Measurements from ENCODE around the gene RASD2. TPM values are rescaled to one million over a fixed set of nuclear protein-coding genes. Genes with fewer than 3 reads are reported as not detected.

The RASD2 gene
- total RNA-seq, 1 experiment from 2014 or later, result 0.23 TPM

DNA sequence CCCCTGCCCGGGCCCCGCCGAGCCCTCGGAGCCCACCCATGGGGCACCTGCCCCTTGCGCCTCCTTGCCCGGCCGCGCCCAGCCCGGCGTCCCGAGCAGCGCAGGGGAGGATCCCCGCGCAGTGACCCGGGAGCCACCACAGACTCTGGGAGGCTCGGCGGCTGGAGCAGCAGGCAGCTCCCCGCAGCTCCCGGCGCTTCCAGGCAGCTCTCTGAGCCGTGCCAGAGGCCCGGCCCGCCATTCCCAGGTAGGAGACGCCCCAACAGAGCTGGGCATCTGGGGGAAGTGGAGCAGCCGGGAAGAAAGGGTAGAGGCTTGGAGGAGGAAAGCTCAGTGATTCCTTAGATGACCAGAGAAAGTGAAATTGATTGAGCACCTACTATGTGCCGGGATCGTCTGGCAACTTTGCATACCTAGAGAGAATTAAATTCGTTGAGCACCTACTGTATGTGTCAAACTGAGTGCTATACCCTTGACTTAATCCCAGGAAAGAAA is 670 bp downstream of the RASD2 start:
- DNase-seq (ENCODE audit: low read depth), result no peak

- no peak for DNase-seq (ENCODE audit: low read depth)
Observed at GRCh38 chr22:35542157-35542938, 1.7 kb downstream of the RASD2 start.

- no peak for DNase-seq (ENCODE audit: low read depth)
Observed at GRCh38 chr22:35542939-35543516, 2.4 kb downstream of the RASD2 start.

DNA sequence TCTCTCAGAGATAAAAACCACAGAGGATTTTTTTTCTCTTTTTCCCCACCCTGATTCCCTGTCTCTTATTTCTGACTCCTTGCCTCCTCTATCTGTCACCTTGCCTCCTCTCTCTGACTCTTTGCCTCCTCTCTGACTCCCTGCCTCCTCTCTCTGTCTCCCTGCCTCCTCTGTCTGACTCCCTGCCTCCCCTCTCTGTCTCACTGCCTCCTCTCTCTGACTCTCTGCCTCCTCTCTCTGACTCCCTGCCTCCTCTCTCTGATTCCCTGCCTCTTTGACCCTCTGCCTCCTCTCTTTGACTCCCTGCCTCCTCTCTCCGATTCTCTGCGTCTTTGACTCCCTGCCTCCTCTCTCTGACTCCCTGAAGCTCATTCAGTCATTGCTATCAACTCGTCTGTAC is 3.1 kb downstream of the RASD2 start:
- no peak for DNase-seq (ENCODE audit: low read depth)

DNA sequence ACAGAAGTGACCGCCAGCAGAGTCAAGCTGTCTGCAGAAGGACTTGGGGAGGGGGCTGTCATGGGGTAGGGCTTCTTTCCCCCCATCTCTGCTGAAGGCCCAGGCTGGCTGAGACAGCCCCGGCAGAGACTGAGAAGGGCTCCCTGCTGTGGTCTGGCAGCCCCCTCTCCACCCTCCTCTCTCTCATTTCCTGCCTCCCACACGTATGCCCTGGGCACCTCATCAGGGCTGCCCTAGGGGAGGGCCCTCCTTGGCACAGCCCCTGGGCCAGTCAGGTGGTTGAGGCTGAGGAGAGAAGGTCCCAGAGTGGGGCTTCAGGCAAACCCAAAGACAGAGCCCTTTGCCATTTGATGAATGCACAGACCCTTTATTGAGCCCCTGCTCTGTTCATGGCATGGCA is 3.6 kb downstream of the RASD2 start:
- DNase-seq (ENCODE audit: low read depth), result no peak

GRCh38 chr22:35544827-35545226 is 4.2 kb downstream of the RASD2 start:
- DNase-seq (ENCODE audit: low read depth), result no peak

GRCh38 chr22:35546886-35547285 is 6.3 kb downstream of the RASD2 start:
- no peak for DNase-seq (ENCODE audit: low read depth)

DNA sequence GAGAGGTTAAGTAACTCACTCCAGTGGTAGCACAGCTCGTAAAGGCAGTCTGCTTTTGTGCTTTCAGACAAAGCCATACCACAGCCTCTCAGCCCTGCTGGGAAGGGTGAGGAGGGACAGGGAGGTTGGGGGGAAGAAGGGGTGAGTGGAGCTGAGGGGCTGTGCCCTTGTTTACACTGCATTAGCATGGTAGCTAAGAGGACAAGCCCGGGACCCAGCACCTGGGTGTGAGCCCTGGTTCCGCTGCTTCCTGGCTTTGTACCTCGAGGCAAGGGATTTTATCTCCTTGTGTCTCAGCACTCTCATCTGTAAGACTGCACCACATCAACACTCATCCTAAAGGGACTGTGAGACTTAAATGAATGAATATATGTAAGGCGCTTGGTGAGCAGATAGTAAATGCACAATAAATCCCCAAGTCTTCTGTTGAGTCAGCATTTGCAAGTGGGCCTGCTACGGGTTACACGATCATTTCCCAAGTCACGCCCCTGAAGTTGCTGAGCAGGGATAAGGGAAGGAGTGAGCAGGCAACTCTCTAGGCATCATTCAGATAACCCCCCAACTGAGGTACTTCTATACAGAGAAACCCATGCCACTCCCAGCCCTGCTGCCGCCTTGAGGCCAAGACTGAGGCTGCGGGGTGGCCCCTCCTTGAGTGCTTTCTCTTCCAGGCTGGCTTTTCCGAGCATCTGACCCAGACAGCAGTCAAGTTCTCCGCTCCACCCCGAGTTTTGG is 7.5 kb downstream of the RASD2 start:
- no peak for DNase-seq (ENCODE audit: low read depth)

GRCh38 chr22:35548722-35549112 is 8.1 kb downstream of the RASD2 start:
- no peak for DNase-seq (ENCODE audit: low read depth)

DNA sequence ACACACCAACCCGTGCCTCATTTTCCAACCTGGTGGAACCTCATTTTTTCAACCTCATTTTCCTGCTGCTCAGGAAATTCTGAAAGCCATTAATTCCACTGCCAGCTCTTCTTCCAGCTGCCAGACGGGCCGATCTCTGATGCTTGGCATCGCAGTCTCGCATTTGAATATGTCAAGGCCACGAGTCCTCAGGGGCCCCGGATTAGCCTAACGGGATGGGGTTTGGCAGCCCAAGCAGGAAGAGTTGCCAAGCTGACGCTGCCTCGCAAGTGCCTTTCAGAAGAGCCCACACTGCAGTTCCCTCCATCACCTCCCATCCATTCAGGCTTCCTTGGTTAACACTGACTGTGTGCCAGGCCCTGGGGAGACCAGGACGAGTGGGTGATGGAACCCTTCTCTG is 8.7 kb downstream of the RASD2 start:
- DNase-seq (ENCODE audit: low read depth), result no peak

- no peak for DNase-seq (ENCODE audit: low read depth)
Observed at GRCh38 chr22:35551549-35552177, 11.0 kb downstream of the RASD2 start.

DNA sequence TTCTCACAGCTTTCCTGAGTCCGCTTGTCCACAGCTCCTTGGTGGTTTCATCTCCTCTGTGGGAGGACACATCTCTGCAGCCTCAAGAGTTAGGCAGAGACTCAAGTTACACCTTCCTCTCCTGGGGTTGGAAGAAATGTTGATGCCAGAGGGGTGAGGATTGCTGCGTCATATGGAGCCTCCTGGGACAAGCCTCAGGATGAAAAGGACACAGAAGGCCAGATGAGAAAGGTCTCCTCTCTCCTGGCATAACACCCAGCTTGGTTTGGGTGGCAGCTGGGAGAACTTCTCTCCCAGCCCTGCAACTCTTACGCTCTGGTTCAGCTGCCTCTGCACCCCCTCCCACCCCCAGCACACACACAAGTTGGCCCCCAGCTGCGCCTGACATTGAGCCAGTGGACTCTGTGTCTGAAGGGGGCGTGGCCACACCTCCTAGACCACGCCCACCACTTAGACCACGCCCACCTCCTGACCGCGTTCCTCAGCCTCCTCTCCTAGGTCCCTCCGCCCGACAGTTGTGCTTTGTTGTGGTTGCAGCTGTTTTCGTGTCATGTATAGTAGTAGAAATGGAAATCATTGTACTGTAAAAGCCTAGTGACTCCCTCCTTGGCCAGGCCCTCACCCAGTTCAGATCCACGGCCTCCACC is 11.7 kb downstream of the RASD2 start:
- peak; percentile 65 for DNase-seq (ENCODE audit: low read depth)

DNA sequence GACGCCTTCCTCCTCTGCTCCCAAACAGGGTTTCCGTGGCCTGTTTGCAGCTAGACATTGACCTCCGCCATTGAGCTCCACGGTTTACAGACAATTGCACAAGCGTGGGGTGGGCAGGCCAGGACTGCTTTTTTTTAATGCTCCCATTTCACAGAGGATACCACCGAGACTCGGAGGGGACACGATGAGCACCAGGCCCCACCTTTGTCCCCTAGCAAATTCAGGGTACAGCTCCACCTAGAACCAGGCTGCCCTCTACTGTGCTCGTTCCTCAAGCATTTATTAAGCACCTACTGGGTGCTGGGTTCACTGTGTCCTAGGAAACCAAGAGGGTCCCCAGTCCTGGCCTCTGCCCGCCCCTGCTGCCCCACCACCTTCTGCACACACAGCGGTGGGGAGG is 12.2 kb downstream of the RASD2 start:
- no peak for DNase-seq (ENCODE audit: low read depth)

GRCh38 chr22:35553341-35553740 is 12.7 kb downstream of the RASD2 start:
- DNase-seq (ENCODE audit: low read depth), result no peak

DNA sequence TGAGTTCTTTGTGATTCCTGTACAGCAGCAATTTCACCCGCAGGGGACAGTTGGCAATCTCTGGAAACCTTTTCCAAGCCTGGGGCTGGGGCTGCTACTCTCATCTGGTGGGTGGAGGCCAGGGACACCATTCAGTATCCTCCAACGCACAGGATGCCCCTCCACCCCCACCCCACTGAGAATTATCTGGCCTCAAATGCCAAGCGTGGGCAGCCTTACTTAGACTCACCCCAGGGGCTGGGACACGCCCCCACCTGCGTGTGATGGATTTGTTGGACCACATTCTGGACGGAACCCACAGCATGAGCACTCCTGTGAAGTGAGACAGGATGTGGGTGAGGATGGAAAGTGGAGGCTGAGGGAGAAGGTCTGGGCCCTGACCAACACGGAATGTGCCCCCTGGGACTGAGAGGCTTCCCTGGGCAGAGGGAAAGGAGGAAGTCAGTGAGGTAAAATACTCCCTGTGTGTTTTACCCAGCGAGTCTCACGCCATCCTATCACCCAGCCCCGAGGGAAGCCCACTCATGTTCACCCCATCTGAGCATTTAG is 13.7 kb downstream of the RASD2 start:
- no peak for DNase-seq (ENCODE audit: low read depth)

DNA sequence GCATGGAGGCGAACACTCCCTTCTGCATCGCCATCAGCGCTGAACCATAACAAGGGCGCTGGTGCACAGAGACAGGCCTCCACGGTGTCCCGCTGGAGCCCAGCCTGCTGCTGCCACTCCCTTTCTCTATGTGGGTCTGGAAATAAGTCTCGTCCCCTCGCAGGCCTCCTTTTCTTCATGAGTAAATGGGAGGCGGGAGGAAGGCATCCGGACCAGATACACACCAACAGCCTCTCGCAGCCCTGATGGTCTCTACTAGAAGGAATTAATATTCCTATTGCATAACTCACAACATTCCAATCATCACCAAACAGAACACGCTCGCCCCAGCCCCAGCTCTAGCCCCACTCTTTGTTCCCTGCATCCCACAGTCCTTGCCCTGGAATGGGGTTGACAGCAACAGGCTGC is 14.9 kb downstream of the RASD2 start:
- no peak for DNase-seq (ENCODE audit: low read depth)

GRCh38 chr22:35555946-35556547 is 15.4 kb downstream of the RASD2 start:
- DNase-seq (ENCODE audit: low read depth), result no peak

- no peak for DNase-seq (ENCODE audit: low read depth)
Observed at GRCh38 chr22:35556666-35557065, 16.0 kb downstream of the RASD2 start.

DNA sequence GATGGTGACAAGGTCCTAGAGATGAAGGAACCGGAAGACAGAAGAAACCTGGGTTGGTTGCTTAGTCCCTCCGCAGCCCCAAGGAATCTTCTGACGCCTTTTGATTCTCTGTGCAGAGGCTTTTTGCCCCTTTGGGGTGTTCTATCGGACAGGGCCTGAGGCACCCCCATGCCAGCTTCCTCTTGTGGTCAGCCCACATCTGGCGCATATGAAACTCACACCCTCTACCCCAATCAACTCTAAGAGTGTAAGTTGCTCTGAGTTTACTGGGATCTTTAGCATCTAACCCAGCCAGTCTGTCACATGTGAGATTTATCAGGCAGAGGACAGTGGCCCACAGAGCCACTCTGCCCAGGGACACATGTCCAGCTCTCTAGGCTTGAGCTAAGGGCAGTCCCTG is 17.4 kb downstream of the RASD2 start:
- no peak for DNase-seq (ENCODE audit: low read depth)

GRCh38 chr22:35558719-35559118 is 18.1 kb downstream of the RASD2 start:
- DNase-seq (ENCODE audit: low read depth), result no peak
